ENCODE results near the gene PODN. TPM values are rescaled to one million over a fixed set of nuclear protein-coding genes. Genes with fewer than 3 reads are reported as not detected.

Gene PODN
- total RNA-seq, 2 experiments from 2014 or later: not detected

GRCh38 chr1:53060579-53060978 lies 1.4 kb upstream of the PODN start:
- no peak overlapping the region for H3K27ac Mint-ChIP-seq
- DNase-seq (no peak), ATAC-seq (no peak)
- no peak for TF ChIP-seq CTCF (IDR thresholded peaks at IDR 0.05)
- no peak overlapping the region for H3K4me3 Mint-ChIP-seq
- intact Hi-C loops (cut with micrococcal nuclease): no loop called here
- H3K9me3 Mint-ChIP-seq: no peaks in the 10 kb centered on the region
- H3K36me3 Mint-ChIP-seq (ENCODE audit: low read depth): no peaks in the 10 kb centered on the region
- H3K4me1 Mint-ChIP-seq (ENCODE audit: low read depth): peaks cover 4% of the 10 kb centered on the region
- ChIA-PET POLR2A (interaction anchor here (0.9 to 1.5 kb wide), 2 partner anchors 9 to 25 kb away, joined by 3 read pairs; no protein-coding TSS in a partner anchor), CTCF (interaction anchor here (0.6 to 1.3 kb wide), 3 partner anchors 46 to 213 kb away, joined by 3 to 4 read pairs (median 3); no protein-coding TSS in a partner anchor)
- H3K27me3 Mint-ChIP-seq: peaks cover 35% of the 10 kb centered on the region

DNA sequence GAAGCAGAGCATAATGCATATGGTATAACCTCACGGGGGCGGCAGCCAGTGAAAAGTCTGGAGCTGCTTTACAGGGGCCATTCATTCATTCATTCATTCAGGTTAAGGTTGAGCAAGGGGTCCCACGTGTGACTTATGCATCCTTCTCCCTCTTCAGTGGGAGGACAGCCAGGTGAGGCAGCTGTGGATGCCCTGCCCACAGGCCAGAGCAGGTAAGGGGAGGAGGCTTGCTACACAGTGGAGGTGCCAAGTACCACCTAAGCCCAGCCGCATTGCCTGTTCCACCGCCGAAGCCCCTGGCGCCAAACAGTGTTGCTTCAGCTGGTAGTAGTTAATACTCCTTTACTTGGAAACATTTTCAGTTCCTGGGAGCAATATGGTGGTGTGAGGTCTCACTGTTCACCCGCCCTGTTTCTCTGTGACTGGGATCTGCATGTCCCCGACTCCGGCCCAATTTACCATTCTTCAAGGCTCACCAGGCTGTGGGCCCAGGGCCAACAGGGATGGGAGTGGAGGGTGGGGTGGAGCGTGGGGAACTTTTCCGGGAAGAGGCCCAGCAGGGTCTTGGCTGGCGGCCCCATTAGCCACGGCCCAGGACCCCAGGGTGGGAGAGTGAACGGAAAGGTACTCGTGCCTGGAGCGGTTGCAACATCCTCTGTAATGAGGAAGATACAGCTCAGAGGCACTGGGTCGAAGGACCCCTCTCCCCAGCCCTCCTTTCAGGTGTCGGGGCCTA lies 722 bp upstream of the PODN start:
- POLR2A ChIA-PET: interaction anchor here (0.9 to 1.5 kb wide), 2 partner anchors 8 to 25 kb away, joined by 3 read pairs; no protein-coding TSS in a partner anchor
- H3K36me3 Mint-ChIP-seq (ENCODE audit: low read depth): no peaks in the 10 kb centered on the region
- TF ChIP-seq CTCF (IDR thresholded peaks at IDR 0.05): no peak
- CTCF ChIA-PET: interaction anchor here (1.3 kb wide), 2 partner anchors 46 to 143 kb away, joined by 3 to 4 read pairs; no protein-coding TSS in a partner anchor
- DNase-seq: no peak
- intact Hi-C loops (cut with micrococcal nuclease): no loop called here
- peaks cover 4% of the 10 kb centered on the region for H3K4me1 Mint-ChIP-seq (ENCODE audit: low read depth)
- H3K27ac Mint-ChIP-seq: no peak overlapping the region
- no peaks in the 10 kb centered on the region for H3K9me3 Mint-ChIP-seq
- peaks cover 35% of the 10 kb centered on the region for H3K27me3 Mint-ChIP-seq
- no peak overlapping the region for H3K4me3 Mint-ChIP-seq
- no peak for ATAC-seq

DNA sequence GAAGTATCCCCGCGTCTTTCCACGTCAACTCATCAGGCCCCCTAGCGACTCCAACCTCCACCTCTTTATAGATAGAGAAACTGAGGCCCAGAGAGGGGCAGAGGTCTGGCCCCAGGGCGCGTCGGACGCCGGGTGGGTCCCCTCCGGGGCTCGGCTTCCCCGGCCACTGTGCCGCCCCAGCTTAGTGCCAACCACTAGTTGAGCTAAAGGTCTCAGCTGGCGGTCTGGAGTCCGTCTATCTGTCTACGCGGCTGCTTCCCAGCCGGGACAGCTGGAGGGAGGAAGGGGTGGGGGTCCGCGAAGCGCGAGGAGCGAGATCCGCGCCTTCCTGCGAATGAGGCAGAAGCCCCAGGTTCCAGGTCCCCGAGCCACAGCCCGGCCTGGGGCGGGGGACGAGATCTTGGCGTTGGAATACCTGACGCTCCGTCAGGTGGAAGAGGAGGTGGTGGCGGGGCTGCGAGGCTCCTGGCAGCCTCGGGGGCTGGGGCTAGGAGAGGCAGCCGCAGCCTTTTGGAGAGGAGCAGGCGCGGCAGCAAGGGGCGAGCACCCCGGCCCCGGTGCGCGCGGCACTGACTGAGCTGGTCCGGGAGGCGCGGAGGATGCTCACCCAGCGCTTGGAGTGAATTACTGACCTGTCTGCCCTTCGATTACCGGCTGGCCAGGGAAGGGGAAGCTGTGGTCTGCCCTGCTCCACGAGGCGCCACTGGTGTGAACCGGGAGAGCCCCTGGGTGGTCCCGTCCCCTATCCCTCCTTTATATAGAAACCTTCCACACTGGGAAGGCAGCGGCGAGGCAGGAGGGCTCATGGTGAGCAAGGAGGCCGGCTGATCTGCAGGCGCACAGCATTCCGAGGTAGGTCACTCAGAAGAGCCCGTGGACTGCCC lies 937 bp downstream of the PODN start:
- H3K4me1 Mint-ChIP-seq (ENCODE audit: low read depth): peaks cover 4% of the 10 kb centered on the region
- intact Hi-C loops (cut with micrococcal nuclease): no loop called here
- H3K4me3 Mint-ChIP-seq: peak overlapping the region; percentile 30
- no peaks in the 10 kb centered on the region for H3K36me3 Mint-ChIP-seq (ENCODE audit: low read depth)
- ChIA-PET POLR2A (interaction anchor here (0.6 to 0.9 kb wide), 2 partner anchors 16 to 1193 kb away, joined by 3 read pairs; no protein-coding TSS in a partner anchor), CTCF (no interaction called here)
- no peak for ATAC-seq
- H3K27ac Mint-ChIP-seq: no peak overlapping the region
- TF ChIP-seq CTCF (IDR thresholded peaks at IDR 0.05): no peak
- H3K27me3 Mint-ChIP-seq: peaks cover 36% of the 10 kb centered on the region
- H3K9me3 Mint-ChIP-seq: no peaks in the 10 kb centered on the region
- no peak for DNase-seq

GRCh38 chr1:53063744-53064515 lies 1.9 kb downstream of the PODN start:
- DNase-seq (no peak), ATAC-seq (no peak)
- Mint-ChIP-seq H3K4me3 (no peak overlapping the region), H3K36me3 (ENCODE audit: low read depth) (no peaks in the 10 kb centered on the region), H3K27me3 (peaks cover 36% of the 10 kb centered on the region), H3K4me1 (ENCODE audit: low read depth) (peaks cover 4% of the 10 kb centered on the region), H3K9me3 (no peaks in the 10 kb centered on the region), H3K27ac (no peak overlapping the region)
- ChIA-PET POLR2A (interaction anchor here (0.6 kb wide), 1 partner anchor 1194 kb away, joined by 3 read pairs; no protein-coding TSS in a partner anchor), CTCF (no interaction called here)
- intact Hi-C loops (cut with micrococcal nuclease): no loop called here
- TF ChIP-seq CTCF (IDR thresholded peaks at IDR 0.05): no peak
